Embryonic facial prominence (tissue), 1 donor: ENCODE measurements around the gene LAMA4.
"Not testable (repeated sequence)": the region's sequence is repeated elsewhere in the genome, so short reads cannot be mapped to it uniquely, and the experiment has no call there.

Experiments used
- DNase-seq: peaks from one replicate; pipeline ENCODE4 v3.0.0-alpha.2; 2016; ENCODE audit errors: extremely low spot score

The LAMA4 gene

GRCh38 chr6:112216662-112217551 is 37.5 kb downstream of the LAMA4 start:
- DNase-seq = no peak

- DNase-seq = no peak
Measured at GRCh38 chr6:112215488-112216284, 38.7 kb downstream of the LAMA4 start.

DNA sequence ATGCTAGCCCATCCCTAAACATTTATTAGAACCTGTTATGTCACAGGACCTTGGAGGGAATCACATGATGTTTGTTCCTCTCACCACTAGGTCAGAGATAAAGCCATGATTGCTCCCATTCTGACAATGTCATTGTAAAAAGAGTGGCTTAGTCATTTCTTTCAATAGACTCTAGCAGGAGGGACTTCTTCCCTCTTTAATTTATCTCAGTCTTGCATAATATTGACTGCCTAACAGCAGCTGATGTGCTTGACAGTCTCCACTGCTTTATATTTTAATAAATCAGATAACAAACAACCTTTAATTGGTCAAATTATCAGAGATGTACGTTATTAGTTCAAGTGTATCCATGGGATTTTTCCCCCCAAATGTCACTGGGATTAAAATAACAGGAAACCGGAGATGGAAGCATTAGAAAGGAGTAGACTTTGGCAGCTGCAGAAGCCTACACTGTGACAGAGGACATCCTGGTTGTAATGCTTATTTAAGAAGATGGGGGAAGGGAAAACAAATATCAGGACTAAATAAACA is 39.6 kb downstream of the LAMA4 start:
- DNase-seq = no peak

DNA sequence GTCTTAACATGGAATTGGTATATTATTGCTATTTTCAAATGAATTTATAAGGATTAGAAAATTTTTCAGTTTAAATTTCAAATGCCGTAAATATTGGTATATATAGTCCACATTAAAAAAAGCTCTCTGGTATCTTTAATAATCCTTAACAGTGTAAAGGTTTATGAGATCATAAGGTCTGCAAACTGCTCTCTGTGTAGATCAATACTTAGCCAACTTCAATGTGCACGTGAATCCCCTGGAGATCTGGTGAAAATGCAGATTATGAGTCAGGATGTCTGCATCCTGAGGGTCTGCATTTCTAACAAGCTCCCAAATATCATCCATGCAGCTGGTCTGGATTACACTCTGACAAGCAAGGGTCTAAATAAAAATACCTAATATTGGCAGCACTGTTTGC is 43.5 kb downstream of the LAMA4 start:
- DNase-seq = no peak

DNA sequence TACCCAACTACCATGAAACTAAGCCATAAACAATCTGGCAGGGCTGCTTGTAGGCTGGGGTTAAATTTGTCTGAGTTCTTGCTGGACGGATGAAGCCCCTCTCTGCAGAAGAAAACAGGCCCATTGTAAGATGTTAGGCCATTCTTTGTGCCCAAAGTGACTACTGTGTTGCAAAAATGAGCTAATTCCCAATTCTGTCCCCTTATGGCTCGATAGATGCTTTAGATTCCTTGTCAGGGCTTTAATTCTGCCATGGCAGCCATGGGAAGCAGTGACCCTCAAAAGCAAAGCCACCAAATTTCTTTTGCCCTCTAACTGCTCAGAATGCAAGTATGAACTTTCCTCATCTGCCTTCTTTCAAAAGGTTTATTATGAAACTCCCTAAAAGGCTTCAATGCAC is 45.2 kb downstream of the LAMA4 start:
- DNase-seq = no peak

DNA sequence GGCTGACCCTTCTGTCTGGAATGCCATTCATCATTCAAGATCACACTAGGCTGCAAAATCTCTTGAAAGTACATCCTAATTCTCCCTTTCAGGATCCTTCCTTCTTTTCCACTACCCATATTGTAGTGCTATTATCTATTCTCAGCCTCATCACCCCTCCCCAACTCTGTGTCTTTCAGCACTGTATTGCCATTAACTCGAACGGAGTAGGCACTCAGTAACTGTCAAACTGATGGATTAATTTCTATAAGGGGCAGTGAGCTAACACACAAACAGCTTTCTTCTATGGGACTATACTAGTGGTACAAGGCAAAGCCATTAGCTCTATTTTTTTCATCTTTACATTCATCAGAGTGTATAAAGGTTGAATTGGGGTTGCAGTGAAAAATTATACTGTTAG is 46.6 kb downstream of the LAMA4 start:
- DNase-seq = no peak

DNA sequence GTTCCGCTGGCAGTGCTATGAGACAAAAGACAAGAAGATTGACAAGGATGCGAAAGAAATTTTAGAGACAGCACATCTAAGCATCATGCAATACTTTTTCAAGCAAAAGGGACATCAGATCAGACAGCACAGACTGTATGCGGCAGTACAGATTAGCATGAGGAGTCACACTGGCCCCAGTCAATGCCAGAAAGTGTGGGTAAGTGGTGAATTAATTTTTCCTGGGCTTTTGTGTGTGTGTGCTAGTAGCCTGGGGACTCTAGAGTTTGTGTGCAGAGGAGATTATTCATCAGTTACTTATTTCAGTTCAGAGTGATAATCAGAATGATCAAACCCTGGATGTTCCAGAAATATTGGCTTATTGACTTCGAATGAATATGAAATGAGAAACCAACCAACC is 47.2 kb downstream of the LAMA4 start:
- no peak for DNase-seq

DNA sequence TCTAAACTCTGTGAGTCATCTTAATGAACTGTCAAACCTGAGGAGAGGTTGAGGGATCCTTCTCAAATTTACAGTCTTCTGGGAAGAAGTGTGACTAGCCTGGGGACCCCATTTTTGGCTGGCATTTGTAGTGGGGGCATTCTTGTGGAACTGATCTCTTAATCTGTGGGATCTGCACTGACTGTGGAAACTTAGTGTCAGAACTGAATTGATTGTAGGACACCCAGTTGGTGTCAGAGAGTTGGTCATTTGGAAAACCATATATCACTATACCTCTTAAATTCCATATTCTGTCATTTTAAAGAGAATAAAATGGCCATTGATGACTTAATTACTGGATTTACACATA is 48.3 kb downstream of the LAMA4 start:
- no peak for DNase-seq

GRCh38 chr6:112205427-112206109 is 48.8 kb downstream of the LAMA4 start:
- DNase-seq = no peak

GRCh38 chr6:112204350-112204706 is 50.0 kb downstream of the LAMA4 start:
- DNase-seq = no peak

GRCh38 chr6:112203577-112204349 is 50.6 kb downstream of the LAMA4 start:
- no peak for DNase-seq

GRCh38 chr6:112202639-112203341 is 51.6 kb downstream of the LAMA4 start:
- DNase-seq = no peak

DNA sequence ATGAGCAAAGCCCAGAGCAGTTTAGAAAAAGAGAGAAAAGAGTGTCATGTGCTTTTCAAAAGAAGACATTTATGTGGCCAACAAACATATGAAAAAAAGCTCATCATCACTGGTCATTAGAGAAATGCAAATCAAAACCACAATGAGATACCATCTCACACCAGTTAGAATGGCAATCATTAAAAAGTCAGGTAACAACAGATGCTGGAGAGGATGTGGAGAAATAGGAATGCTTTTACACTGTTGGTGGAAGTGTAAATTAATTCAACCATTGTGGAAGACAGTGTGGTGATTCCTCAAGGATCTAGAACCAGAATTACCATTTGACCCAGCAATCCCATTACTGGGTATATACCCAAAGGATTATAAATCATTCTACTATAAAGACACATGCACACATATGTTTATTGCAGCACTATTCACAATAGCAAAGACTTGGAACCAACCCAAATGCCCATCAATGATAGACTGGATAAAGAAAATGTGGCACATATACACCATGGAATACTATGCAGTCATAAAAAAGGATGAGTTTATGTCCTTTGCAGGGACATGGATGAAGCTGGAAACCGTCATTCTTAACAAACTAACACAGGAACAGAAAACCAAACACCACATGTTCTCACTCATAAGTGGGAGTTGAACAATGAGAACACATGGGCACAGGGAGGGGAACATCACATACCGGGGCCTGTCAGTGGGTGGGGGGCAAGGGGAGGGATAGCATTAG is 54.0 kb downstream of the LAMA4 start:
- not testable (repeated sequence) for DNase-seq

DNA sequence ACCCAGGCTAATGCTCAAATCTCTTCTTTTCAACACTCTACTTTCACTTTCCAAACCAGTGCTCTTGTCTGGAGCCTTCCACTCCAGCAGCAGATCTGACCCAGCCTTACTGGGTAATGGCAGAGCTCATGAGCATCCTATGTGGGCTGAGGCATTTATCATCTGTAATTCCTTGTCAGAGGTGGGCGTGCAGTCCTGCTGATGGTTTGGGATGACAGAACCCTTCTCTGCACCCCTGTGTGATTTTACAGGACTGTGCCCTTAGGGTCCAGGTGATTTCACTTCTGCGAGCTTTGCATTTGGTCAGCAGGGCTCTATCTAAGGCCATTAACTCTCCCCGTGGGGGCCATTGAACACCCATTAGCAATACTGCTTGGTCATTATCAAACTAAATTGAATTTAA is 55.4 kb downstream of the LAMA4 start:
- DNase-seq = no peak

DNA sequence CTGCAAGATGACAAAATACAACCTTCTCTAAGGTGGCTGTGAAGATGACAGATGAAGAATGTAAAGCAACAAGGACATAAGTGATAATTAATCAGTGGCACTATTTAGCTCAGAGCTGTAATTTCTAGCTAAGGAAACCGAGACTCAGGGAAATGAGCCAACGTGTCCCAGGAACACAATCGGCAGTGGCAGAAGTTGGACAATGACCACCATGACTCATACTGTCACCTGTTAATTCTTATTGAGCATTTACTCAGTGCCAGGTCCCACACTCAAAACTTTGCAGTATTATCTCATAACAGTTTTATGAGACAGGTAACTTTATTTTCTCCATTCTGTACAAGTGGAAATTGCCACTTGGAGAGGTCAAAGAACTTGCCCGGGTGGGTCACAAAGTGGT is 55.8 kb downstream of the LAMA4 start:
- no peak for DNase-seq

DNA sequence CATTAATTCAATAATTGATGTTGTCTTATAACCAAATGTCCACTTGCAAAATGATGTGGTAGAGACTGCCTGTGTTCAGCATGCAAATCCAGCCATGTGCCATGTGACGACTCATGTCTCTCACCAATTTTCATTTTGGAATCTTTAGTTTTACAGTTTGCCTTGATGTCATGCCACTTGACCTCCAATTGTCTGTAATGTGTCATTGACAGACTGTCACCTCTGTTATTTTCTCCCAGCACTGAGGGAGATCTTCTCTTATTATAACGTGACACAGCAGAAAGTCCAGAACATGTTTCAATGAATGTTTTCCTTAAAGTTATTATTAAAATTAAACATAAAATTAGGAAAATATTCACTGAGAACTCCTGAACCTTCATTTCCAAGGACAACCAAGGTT is 56.7 kb downstream of the LAMA4 start:
- DNase-seq = no peak

DNA sequence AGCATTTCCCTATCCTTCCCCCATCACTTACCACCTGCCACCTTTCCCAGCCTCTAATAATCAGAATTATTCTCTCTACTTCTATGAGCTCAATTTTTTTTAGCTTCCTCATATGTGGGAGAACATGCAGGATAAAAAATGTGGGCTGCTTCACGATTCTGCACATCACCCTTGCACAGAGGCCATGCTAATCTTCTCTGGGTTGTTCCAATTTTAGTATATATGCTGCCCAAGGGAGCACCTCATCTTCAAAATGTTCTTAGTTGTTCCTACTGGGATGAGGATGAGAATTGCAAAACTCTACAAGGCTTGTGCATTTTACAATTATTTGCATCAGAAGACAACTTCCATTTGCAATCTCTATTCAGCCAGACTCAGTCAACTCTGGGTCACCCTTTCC is 58.1 kb downstream of the LAMA4 start:
- no peak for DNase-seq

- no peak for DNase-seq
Measured at GRCh38 chr6:112195166-112195565, 59.2 kb downstream of the LAMA4 start.

DNA sequence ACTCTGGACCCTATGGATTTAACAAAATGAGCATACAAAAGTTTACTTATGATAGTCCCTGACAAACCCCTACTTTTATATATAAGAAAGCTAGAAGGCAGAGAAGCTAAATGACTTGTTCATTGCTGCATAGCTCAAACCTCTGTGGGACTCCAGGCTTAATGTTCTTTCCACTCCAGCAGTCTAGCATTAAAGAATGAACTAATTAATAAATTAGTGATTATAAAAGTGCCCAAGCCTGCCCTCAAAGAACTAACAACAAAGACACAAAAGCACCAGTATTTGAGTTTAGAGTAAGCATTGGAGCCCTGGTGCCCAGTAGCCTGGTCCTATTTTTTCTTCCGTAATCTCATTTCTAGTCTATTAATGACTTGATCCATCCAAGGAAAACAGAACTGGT is 59.9 kb downstream of the LAMA4 start:
- no peak for DNase-seq

DNA sequence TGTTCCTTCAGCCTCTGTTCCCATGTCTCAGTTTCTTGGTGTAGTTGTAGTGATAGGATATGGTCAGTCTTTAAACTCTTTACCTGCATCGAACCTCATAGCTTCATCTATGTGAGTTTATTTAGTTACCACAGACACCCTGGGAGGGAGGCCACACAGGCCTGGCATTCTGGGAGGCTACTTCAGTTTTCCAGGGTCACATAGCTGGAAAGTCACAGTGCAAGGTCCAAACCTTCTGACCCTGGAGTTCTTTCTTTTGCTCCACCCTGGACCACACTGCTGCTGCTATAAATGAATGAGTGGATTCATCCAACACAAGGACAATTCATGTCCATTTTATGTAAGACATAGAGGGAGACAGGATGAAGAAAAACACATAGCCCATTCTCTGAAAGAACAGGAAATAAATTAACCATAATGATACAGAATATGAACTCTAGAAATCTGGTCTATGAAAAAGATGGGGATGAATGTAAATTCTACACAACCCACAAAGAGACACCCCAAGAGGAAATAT is 60.8 kb downstream of the LAMA4 start:
- DNase-seq = no peak
